Immature natural killer cell (primary cell): Measurements from ENCODE around the gene ELAC2. TPM values are rescaled to one million over a fixed set of nuclear protein-coding genes. Genes with fewer than 3 reads are reported as not detected.

Source experiments
- DNase-seq, 3 donors: peaks; one replicate each; pipeline ENCODE4 v3.0.0; 2022; ENCODE audit warnings: mixed read lengths in 1 of 3
- H3K27ac Mint-ChIP-seq, 6 donors: one replicate each; pipeline ENCODE4 v1.8.0; 2020; ENCODE audit warnings: mixed read lengths in 6 of 6, mild to moderate bottlenecking in 5 of 6, inconsistent platforms in 4 of 6, moderate library complexity in 3 of 6
- H3K27me3 Mint-ChIP-seq, 3 donors: one replicate each; pipeline ENCODE4 v1.8.0; 2020 to 2021; ENCODE audit warnings: low read depth in 3 of 3, mild to moderate bottlenecking in 3 of 3, mixed read lengths in 3 of 3, moderate library complexity in 3 of 3, inconsistent platforms in 1 of 3
- H3K36me3 Mint-ChIP-seq, 3 donors: one replicate each; pipeline ENCODE4 v1.8.0; 2020; ENCODE audit warnings: mixed read lengths in 3 of 3, inconsistent platforms in 2 of 3, mild to moderate bottlenecking in 2 of 3
- H3K4me1 Mint-ChIP-seq, 2 donors: one replicate each; pipeline ENCODE4 v1.8.0; 2020; ENCODE audit warnings: inconsistent platforms in 2 of 2, mild to moderate bottlenecking in 2 of 2, mixed read lengths in 2 of 2, moderate library complexity in 1 of 2
- H3K4me3 Mint-ChIP-seq, 5 donors: one replicate each; pipeline ENCODE4 v1.8.0; 2020; ENCODE audit warnings: mild to moderate bottlenecking in 5 of 5, mixed read lengths in 5 of 5, inconsistent platforms in 3 of 5, moderate library complexity in 3 of 5
- H3K9me3 Mint-ChIP-seq, 6 donors: one replicate each; pipeline ENCODE4 v1.8.0; 2020; ENCODE audit warnings: mild to moderate bottlenecking in 6 of 6, mixed read lengths in 6 of 6, inconsistent platforms in 4 of 6, moderate library complexity in 3 of 6
- polyA plus RNA-seq, 3 donors: library from polyadenylated mRNA; unstranded; fragments of 300-500 nt; fragmentation: Illumina TruSeq; gene quantifications; one replicate each; pipeline ENCODE4 v1.2.3, GENCODE V29; 2021

The ELAC2 gene
- polyA plus RNA-seq, 3 donors from 2014 or later = 30.7 to 61.2 (median 38.6) TPM

DNA sequence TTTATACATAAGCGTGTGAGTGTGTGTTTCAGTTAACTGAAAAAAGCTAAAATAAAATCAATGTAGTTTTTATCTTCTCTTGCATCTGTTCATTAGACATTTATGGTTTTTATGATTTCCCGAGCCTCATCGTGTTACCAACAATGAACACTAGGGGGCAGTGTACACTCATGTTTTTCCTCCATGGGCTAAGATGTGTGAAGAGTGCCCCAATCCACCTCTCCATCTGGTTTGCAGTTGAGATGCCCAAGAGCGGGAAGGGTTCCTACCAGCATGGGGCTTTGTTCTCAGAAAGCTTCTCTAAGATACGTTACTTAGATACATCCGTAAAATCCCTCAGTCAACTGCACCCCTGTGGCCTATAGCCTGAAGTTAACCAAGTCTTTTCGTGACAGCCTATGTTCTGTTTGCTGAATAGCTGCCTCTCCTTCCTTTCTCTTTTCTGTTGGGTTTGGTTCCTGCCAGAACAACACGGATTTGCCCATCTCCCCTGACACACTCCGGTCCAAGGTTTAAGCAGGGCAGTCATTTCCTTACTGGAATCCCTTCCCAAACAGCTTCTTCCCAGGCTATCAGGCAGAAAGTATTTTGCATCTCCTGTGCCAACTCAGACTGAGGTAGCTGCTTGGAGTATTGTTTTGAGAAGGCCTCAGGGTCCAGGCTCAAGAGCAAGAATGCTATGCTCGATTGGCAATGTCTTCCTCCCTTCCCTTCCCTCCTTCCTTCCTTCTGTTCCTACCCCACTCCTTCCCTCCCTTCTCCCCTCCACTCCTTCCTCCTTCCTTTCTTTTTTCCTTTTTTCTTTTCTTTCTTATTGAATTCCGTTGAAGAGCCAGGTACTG, 12.9 kb upstream of the ELAC2 start:
- no peak overlapping the region for H3K4me3 Mint-ChIP-seq
- peaks cover 0 to 8% (median 8%) of the 10 kb centered on the region in 3 donors for H3K27me3 Mint-ChIP-seq
- peaks cover 7 to 10% of the 10 kb centered on the region in 2 donors for H3K4me1 Mint-ChIP-seq
- H3K9me3 Mint-ChIP-seq = peaks cover 0 to 4% (median 0%) of the 10 kb centered on the region in 6 donors
- H3K27ac Mint-ChIP-seq = no peak overlapping the region
- DNase-seq = peak; percentile 29 to 48 (median 44)
- H3K36me3 Mint-ChIP-seq = no peaks in the 10 kb centered on the region

DNA sequence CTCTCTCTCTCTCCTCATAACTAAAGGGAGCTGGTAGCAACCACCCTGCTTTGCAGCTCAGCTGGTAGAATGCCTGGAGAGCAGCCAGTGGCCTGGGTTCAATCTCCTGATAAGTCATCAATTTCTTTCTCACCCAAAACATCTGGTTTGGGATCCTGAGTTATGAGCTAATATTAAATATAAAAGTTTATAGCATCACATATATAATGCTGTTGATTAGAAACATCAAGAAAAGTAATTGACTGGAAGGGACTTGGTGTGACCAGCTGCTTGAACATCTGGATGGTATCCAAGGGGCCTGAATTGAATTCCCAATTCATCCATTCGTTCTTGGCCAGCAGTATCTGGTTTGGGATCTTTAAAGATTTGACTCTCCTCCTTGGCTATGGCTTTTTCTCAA, 12.2 kb upstream of the ELAC2 start:
- H3K27ac Mint-ChIP-seq = no peak overlapping the region
- H3K36me3 Mint-ChIP-seq = no peaks in the 10 kb centered on the region
- peaks cover 7 to 10% of the 10 kb centered on the region in 2 donors for H3K4me1 Mint-ChIP-seq
- peaks cover under 1 to 8% (median 8%) of the 10 kb centered on the region in 3 donors for H3K27me3 Mint-ChIP-seq
- H3K4me3 Mint-ChIP-seq = no peak overlapping the region
- peaks cover 0 to 4% (median 0%) of the 10 kb centered on the region in 6 donors for H3K9me3 Mint-ChIP-seq
- no peak for DNase-seq

DNA sequence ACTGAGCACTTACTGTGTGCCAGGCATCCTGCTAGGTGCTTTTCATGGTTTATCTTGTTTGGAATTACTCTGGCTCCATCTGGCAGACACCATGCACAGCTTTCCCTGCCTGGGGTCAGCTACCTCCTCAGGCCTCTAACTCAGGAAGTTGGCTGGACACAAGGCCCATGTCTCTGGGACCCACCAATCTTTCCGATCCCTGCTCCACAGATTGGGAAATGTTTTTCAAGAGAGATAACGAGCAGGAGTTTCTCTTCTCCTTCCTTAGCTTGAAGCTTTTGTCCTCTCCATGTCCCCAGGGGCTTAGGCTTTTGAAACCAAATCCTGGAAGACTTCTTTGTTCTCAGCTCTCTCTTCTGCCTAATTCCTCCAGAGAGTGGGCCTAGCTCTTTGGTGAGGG, 11.5 kb upstream of the ELAC2 start:
- no peak overlapping the region for H3K4me3 Mint-ChIP-seq
- H3K27ac Mint-ChIP-seq = no peak overlapping the region
- DNase-seq = no peak
- H3K4me1 Mint-ChIP-seq = peaks cover 10 to 14% of the 10 kb centered on the region in 2 donors
- no peaks in the 10 kb centered on the region for H3K36me3 Mint-ChIP-seq
- peaks cover 0 to 2% (median 0%) of the 10 kb centered on the region in 6 donors for H3K9me3 Mint-ChIP-seq
- H3K27me3 Mint-ChIP-seq = peaks cover 6 to 8% (median 8%) of the 10 kb centered on the region in 3 donors

DNA sequence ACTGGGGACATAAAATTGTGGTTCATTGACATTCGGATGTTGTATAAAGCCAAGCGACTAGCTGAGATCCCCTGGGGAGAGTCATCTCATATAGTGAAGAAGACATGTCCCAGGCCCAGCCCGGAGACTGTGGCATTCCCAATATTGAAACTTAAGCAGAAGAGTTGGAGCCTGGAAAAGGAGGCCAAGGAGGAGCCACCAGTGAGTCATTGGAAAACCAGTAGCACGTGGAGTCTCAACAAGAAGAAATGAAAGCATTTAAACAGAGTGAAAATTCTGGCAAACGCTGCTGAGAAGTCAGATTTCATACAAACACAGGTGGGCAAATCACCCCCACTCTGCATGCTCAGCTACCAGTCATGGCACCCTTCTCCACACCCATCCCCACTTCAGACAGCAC, 9.4 kb upstream of the ELAC2 start:
- no peaks in the 10 kb centered on the region for H3K36me3 Mint-ChIP-seq
- H3K9me3 Mint-ChIP-seq = peaks cover 0 to 2% (median 0%) of the 10 kb centered on the region in 6 donors
- no peak overlapping the region for H3K27ac Mint-ChIP-seq
- peaks cover 7% of the 10 kb centered on the region in 3 donors for H3K27me3 Mint-ChIP-seq
- no peak for DNase-seq
- H3K4me1 Mint-ChIP-seq = peaks cover 12 to 17% of the 10 kb centered on the region in 2 donors
- no peak overlapping the region for H3K4me3 Mint-ChIP-seq

DNA sequence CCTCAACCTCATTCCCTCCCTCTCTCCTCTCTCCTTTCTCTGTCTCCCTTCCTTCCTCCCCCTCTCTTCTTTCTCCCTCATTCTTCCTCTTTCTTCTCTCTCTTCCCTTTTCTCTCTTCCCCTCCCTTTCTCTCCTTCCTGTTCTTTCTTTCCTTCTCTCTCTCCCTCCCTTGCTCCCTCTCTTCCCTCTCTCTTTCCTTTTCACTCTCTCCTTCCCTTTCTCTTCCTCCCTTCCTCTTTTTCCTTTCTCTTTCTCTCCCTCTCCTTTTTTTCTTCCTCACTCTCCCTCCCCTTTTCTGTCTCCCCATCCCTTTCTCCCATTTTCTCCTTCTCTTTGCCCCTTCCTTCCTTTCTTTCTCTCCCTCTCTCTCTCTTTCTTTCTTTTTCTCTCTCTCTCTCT, 7.9 kb upstream of the ELAC2 start:
- Mint-ChIP-seq H3K4me1 (peaks cover 4 to 7% of the 10 kb centered on the region in 2 donors), H3K36me3 (no peaks in the 10 kb centered on the region), H3K9me3 (peaks cover 0 to 2% (median 0%) of the 10 kb centered on the region in 6 donors), H3K27me3 (peaks cover 4 to 7% (median 5%) of the 10 kb centered on the region in 3 donors), H3K27ac (no peak overlapping the region), H3K4me3 (no peak overlapping the region)
- no peak for DNase-seq

DNA sequence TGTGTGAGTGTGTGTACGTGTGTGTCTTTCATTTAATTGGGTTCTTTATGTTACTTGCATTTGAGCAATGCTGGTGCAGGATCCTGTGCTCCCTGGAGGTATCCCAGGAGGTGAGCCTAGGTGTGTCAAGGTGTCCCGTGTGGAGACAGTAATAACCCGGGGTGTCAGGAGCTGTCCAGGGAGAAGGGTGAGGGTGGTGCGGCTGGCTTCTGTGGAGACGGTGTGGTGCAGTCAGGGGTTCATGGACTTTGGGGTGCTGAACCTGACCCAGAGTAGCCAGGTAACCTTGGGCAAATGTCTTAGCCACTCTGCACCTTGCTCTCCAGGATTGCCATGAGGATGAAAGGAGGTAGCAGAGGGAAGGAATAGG, 7.4 kb upstream of the ELAC2 start:
- H3K4me1 Mint-ChIP-seq = peaks cover 4 to 7% of the 10 kb centered on the region in 2 donors
- no peak overlapping the region for H3K27ac Mint-ChIP-seq
- H3K4me3 Mint-ChIP-seq = no peak overlapping the region
- H3K27me3 Mint-ChIP-seq = peaks cover 4 to 7% (median 5%) of the 10 kb centered on the region in 3 donors
- H3K36me3 Mint-ChIP-seq = no peaks in the 10 kb centered on the region
- DNase-seq = no peak
- peaks cover 0 to 2% (median 0%) of the 10 kb centered on the region in 6 donors for H3K9me3 Mint-ChIP-seq

DNA sequence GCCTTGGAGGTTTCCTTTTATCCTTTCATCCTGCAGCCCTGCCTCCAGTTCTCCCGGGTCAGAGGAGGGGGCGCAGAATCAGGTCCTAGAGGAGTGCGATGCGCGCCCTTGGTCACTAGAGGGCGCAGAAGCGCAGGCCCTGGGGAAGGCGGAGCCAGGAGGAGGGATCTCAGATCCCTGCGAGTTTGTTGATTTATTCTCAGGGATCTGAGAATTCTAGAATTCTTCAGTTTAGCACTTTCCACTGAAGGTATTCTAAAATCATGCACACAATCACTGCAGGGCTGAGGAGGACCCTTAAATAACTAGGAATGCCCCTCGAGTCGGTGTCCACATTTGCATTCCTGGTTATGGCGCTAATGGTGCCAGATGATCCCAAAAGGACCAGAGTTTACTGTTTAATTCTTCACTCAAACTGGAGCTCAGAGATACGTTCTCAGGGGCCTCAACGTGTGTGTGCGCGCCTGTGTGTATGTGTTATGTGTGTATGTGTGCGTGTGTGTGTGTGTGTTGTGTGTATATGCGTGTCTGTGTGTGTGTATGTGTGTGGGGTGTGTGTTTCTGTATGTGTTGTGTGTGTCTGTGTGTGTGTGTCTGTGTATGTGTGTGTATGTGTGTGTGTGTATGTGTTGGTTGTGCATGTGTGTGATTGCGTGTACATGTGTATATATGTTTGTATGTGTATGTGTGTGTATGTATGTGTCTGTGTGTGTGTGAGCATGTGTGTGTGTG, 6.9 kb upstream of the ELAC2 start:
- peak overlapping the region in 1 of 6 donors; percentile 32 for H3K27ac Mint-ChIP-seq

DNA sequence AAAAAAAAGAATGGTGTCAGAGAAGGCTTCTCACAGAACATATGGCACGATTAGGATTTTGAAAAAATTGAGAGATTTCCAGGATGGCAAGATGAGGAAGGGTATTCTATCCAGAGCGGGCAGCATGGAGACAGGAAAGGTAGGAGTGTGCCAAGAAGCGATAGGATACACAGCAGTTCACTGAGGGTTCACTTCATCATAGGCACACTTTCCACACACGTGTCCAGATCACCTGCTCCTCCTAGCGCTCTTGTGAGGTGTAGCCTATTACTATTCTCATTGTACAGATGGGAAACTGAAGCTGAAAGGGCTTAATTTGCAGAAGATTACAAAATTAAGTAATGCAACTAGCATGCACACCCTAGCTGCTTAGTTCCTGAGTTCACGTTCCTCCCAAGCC, 6.2 kb upstream of the ELAC2 start:
- DNase-seq = no peak
- no peaks in the 10 kb centered on the region for H3K36me3 Mint-ChIP-seq
- H3K4me1 Mint-ChIP-seq = peaks cover 4 to 10% of the 10 kb centered on the region in 2 donors
- no peak overlapping the region for H3K4me3 Mint-ChIP-seq
- H3K27ac Mint-ChIP-seq = no peak overlapping the region
- H3K27me3 Mint-ChIP-seq = peaks cover 4 to 7% (median 5%) of the 10 kb centered on the region in 3 donors
- peaks cover 0 to 2% (median 0%) of the 10 kb centered on the region in 6 donors for H3K9me3 Mint-ChIP-seq

More for the DNA sequence above, 6.9 kb upstream of the ELAC2 start:
- H3K27me3 Mint-ChIP-seq = peaks cover 4 to 7% (median 5%) of the 10 kb centered on the region in 3 donors
- no peaks in the 10 kb centered on the region for H3K36me3 Mint-ChIP-seq
- DNase-seq = peak; percentile 58 to 62 (median 60)
- peaks cover 0 to 2% (median 0%) of the 10 kb centered on the region in 6 donors for H3K9me3 Mint-ChIP-seq
- peaks cover 4 to 7% of the 10 kb centered on the region in 2 donors for H3K4me1 Mint-ChIP-seq
- H3K4me3 Mint-ChIP-seq = peak overlapping the region in 3 of 5 donors; percentile 50 to 61 (median 54)

DNA sequence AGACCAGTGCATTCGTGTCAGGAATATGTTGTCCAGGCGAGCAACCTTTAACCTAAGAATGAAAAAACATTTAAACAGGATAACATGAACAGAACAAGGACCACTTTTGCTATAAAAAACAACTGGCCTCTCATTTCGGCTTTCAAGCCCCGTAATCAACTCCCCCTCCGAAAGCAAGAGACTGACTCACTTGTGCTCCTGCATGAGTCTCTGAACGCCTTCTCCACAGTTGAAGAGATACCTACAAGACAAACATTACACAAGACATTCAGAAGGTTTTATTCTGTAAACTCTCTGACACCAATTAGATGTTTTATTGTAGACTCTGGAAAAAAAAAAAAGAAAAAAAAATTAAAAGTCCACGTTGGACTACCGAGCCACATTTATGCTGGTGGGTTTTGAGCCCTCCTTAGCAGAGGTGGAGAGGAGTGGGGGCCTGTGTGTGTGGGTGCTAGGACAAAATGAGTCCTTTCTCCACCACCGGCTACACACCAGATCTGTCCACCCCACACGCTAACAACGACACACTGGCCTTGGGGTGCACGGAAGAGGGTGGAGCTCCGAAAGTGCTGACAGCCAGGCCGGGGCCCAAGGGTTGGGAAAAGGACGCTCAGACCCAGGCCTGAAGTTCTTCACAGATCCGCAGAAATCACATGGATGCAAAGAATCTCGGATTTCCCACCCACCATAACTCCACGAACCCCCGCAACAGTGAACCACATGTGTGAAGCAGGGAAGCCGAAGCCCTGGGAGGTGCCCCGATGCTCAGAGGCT, 759 bp downstream of the ELAC2 start:
- Mint-ChIP-seq H3K9me3 (no peaks in the 10 kb centered on the region), H3K27ac (peak overlapping the region; percentile 87 to 96 (median 94)), H3K36me3 (peaks cover 17 to 40% (median 30%) of the 10 kb centered on the region in 3 donors), H3K27me3 (peaks cover 3 to 5% (median 4%) of the 10 kb centered on the region in 3 donors), H3K4me3 (peak overlapping the region; percentile 97 to 99 (median 98)), H3K4me1 (peaks cover 31 to 60% of the 10 kb centered on the region in 2 donors)
- no peak for DNase-seq

DNA sequence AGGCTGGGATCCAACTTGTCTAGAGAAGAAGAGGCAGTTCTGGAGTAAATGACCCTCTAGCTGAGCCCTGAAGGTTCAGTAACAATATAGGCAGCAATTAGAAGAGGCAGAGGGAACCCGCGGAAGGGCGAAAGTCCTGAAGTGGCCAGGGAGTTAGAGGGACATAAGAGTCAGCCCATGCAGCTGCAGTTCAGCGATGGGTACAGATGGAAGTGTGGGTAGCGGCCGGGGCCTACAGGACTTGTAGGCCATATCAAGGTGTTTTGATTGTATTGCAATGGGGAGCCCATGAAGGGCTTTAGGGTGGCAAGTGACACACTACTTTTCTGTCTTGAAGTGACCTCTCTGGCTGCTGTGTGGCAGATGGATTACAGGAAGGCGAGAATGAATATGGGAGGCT, 3.0 kb downstream of the ELAC2 start:
- peaks cover 31 to 68% of the 10 kb centered on the region in 2 donors for H3K4me1 Mint-ChIP-seq
- peaks cover 3 to 5% (median 4%) of the 10 kb centered on the region in 3 donors for H3K27me3 Mint-ChIP-seq
- peaks cover 28 to 58% (median 35%) of the 10 kb centered on the region in 3 donors for H3K36me3 Mint-ChIP-seq
- no peak for DNase-seq
- H3K27ac Mint-ChIP-seq = peak overlapping the region in 4 of 6 donors; percentile 23 to 95 (median 54)
- H3K9me3 Mint-ChIP-seq = no peaks in the 10 kb centered on the region
- peak overlapping the region in 2 of 5 donors; percentile 18 to 50 for H3K4me3 Mint-ChIP-seq

DNA sequence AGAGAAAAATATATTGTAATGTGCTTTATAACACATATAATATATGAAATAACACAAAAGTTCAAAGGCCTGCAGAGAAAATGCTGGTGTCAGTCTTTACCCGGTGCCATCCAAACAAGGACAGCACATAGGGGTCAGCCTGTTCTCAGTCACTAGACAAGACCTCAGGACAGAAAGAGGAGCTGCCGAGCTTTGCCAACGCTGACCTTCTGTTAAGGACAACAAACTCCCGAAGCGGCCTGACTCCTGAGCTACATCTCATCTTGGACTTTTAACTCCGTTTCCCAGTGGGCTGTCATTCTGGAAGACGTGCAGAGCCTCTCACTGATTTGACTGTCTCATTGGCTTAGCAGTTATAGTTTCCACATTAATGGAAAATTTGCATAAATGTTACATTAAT, 6.9 kb downstream of the ELAC2 start:
- Mint-ChIP-seq H3K36me3 (peaks cover 31 to 67% (median 36%) of the 10 kb centered on the region in 3 donors), H3K27ac (no peak overlapping the region), H3K27me3 (no peaks in the 10 kb centered on the region), H3K4me1 (peaks cover 9 to 38% of the 10 kb centered on the region in 2 donors), H3K4me3 (no peak overlapping the region), H3K9me3 (no peaks in the 10 kb centered on the region)
- DNase-seq = no peak

DNA sequence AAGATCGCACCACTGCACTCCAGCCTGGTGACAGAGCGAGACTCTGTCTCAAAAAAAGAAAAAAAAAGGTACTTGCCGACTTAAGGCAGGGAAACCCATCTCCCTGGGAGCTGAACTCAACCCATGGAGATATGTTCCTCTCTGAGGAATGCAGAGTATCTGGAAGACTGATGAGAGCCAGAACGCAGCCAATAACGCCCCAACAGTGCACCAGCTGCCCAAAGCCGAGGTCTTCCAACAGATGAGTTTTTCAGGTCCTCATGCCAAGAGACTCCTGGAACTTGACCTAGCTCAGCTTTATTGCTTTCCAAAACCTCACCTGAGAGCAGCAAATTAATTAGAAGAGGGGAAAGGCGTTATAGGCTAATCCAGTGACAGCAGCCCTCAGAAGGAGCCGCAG, 9.4 kb downstream of the ELAC2 start:
- H3K27me3 Mint-ChIP-seq = no peaks in the 10 kb centered on the region
- peaks cover 0 to 30% of the 10 kb centered on the region in 2 donors for H3K4me1 Mint-ChIP-seq
- no peak overlapping the region for H3K27ac Mint-ChIP-seq
- H3K36me3 Mint-ChIP-seq = peaks cover 23 to 64% (median 24%) of the 10 kb centered on the region in 3 donors
- H3K4me3 Mint-ChIP-seq = no peak overlapping the region
- DNase-seq = no peak
- H3K9me3 Mint-ChIP-seq = no peaks in the 10 kb centered on the region

DNA sequence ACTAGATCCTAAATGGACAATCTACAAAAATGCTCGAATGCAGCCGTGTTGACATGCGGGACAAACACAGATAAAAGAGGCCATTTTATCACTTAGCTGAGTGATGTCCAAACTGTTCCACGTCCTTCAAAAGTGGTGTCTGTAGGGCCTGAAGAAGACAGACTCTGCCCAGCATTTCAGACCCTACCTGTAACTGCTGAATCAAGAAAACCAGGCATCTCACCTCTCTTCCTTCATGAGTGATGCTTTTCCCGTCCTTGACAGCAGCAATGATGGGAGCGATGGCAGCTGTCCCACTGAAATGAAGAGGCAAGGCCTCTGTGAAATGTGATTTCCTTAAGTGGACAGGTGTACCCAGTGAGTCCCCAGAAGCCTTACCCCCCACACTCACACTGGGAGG, 12.3 kb downstream of the ELAC2 start:
- no peaks in the 10 kb centered on the region for H3K27me3 Mint-ChIP-seq
- H3K9me3 Mint-ChIP-seq = no peaks in the 10 kb centered on the region
- H3K4me1 Mint-ChIP-seq = peaks cover 0 to 14% of the 10 kb centered on the region in 2 donors
- H3K36me3 Mint-ChIP-seq = peaks cover 14 to 39% (median 14%) of the 10 kb centered on the region in 3 donors
- DNase-seq = no peak
- H3K4me3 Mint-ChIP-seq = no peak overlapping the region
- no peak overlapping the region for H3K27ac Mint-ChIP-seq
